Nucleus accumbens (tissue), 56 donors: ENCODE data around the gene AFAP1L1.

ENCODE experiments used
- DNase-seq, 56 donors: peaks; one replicate each; lab custom pipeline; 2025; lab: John Stamatoyannopoulos, UW

Gene AFAP1L1

GRCh38 chr5:149271716-149272563 lies at the start of gene AFAP1L1:
TSS of gene AFAP1L1 (plus strand) at chr5:149271859. CDS start at chr5:149271969, 110 bp downstream.
- DNase-seq = peak in 35 of 56 donors; percentile 5 to 64 (median 21)

GRCh38 chr5:149223081-149223848 lies 48.4 kb upstream of the AFAP1L1 start:
- no peak for DNase-seq

GRCh38 chr5:149224282-149224681 lies 47.4 kb upstream of the AFAP1L1 start:
- DNase-seq = no peak

DNA sequence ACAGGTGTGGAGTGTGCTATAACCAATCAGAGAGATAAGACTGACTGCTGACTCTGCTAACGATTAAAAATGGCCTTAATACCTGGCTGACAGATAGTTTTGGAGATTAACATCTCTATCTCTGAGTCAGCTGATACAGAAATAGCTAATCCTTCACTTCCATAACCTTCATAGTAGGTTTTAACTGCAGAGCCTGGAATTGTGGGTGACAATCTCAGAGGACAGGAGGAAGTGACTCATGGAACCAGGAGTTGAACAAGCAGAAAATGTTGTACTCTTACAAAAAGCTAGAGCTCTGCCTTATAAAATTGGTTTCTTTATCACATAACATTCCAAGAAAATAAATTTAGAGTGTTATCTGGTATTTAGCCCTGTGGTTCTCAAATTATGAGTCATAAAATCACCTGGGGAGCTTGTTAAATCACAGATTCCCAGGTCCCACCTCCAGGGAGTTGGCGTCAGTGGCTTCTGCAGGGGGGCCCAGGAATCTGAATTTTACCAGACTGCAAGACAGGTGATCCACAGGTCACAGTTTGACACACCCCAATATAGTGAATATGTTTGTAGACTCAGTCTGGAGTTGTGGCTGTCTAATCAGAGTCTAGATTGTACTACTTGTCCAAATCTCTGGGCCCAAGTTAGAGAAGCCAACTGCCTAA lies 44.4 kb upstream of the AFAP1L1 start:
- DNase-seq = peak in 2 of 56 donors; percentile 12 to 22

DNA sequence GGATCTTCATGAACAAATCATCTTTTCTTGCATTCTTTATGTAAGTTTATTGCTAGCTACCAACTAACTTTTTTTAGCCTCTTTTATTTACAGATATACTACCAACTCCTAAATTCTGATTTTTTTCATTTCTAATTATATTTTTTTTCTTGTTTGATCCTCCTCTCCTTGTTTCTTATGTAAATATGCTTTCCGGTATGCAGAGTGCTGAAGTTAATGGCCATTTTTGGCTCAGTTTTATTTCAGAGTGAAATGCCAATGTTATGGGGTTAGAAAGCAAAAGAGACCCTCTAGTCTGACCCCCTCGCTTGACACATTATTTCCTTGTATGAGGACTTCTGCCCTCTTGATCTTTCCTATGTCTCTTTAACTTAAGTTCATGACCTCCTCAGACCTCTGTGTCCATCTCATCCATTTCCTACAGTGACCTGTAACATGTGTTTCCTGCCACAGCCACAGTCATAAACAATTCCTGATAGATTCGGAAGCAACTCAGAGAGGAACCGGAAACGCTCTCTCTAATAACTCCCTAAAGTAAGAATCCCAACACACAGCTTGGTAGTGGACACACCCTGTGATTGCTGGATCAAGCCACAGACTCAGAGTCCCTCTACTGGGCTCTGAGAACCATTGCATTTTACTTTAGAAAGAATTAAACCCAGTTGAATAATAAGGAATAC lies 42.9 kb upstream of the AFAP1L1 start:
- peak in 5 of 56 donors; percentile 4 to 29 (median 18) for DNase-seq

DNA sequence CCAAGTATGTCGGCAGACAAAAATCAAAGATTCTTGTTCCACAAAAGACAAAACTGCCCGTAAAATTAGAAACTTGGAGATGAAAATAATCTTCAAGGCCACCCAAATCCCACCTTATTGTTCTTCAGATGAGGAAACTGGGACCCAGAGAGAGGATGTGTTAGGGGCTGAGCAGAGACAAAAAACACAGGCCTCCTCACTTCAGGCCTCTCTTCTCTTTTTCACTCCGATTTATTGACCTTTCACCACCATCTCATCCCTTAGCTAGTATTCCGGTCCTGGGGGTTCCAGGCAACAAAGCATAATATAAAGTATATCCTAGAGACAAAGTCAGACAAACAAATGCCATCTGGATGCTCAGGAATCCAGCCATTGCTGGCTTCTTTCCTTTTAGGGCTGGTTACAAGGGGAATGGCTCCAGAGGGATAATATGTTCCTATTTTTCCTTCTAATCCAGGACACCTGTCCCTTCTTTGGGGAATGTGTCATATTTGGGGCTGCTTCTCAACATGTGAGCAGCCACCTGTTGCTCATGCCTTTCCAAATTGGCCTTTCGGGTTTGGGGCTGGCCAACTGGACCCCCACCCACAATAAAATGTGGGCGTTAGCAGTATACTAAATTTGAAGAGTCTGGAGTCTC lies 42.2 kb upstream of the AFAP1L1 start:
- DNase-seq = no peak

- DNase-seq = peak in 10 of 56 donors; percentile 3 to 31 (median 10)
Observed at GRCh38 chr5:149235841-149236240, 35.8 kb upstream of the AFAP1L1 start.

DNA sequence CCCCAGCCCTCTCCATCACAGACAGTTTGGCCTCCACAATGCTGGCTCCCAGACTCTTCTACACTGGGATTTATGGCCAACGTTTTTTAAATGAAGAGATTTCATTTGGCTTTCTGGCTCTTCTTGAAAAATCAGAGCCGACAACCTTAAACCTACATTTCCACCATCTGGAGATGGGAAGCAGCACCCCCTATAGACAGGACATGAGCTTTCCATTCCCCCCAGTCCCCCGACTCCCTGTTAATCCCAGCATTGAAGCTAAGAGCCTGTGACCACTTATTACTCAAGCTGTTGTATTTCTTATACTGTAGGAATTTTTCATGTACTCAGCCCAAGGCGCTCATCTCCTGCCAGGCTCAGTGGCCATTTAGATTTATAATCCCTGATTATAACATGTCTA lies 34.0 kb upstream of the AFAP1L1 start:
- DNase-seq = no peak

DNA sequence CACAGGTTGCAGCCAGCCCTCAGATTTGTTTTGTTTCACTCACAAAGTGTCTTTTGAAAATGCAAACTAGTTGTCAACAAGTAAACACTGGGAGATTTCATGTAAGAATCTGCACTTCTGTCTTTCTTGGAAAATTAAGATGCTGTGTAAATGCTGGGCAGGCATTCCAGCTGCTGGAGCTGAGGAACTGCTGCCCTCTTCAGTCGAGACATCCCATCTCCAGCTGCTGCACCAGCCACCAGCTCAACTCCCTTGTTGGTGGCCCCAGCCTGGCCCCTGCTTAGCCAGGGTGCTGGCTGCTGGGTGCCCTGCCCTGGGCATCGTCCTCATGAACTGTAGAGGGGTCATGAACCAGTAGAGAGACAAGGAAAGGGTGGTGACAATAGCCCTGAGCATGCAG lies 33.1 kb upstream of the AFAP1L1 start:
- DNase-seq = peak in 1 of 56 donors; percentile 11

GRCh38 chr5:149239917-149240316 lies 31.7 kb upstream of the AFAP1L1 start:
- no peak for DNase-seq

DNA sequence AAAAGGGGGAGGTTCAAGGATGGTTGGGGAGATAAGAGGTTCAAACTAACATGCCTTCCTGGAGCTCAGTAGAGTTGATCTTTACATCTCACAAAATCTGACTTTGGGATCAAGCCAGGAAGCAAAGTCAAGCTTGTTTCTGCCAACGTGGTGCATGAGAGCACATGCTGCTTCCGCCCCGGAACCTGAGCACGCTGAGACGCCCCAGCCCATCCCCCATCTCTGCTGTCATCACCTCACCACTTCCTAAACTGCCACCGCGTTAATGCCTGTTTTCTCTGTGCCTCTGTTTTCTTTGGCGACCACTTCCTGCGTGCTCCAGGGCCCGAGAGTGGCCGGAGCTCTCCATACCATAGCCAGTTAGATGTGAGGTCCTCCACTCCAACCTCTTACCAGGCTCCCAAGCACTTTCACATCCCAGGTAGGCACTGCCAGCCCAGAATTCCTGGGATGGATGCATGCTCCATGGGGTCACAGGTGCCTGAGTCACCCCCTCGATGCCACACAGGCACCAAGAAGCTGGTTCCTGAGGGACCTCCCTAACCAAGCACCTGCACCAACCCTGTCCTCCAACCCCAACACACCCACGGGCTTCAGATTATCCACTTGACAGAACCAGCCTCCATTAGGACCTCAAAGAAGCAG lies 31.2 kb upstream of the AFAP1L1 start:
- no peak for DNase-seq

- DNase-seq = no peak
Observed at GRCh38 chr5:149242339-149242738, 29.3 kb upstream of the AFAP1L1 start.

GRCh38 chr5:149246906-149247305 lies 24.8 kb upstream of the AFAP1L1 start:
- no peak for DNase-seq

DNA sequence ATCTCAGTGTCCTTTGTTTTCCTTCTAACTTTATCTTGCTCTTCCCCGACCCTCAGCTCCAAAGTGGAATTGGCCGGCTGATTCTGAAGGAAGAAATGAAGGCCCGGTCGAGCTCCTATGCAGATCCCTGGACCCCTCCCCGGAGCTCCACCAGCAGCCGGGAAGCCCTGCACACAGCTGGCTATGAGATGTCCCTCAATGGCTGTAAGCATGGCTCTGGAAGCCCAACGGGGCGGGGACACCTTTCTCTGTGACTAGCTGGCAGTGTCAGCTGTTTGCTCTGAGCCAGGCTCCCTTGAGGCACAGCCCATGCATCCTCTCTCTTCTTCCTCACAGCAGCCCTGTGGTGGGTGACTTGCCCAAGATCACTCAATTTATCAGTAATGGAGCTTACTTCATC lies 23.9 kb upstream of the AFAP1L1 start:
- no peak for DNase-seq

GRCh38 chr5:149251546-149251945 lies 20.1 kb upstream of the AFAP1L1 start:
- DNase-seq = no peak

DNA sequence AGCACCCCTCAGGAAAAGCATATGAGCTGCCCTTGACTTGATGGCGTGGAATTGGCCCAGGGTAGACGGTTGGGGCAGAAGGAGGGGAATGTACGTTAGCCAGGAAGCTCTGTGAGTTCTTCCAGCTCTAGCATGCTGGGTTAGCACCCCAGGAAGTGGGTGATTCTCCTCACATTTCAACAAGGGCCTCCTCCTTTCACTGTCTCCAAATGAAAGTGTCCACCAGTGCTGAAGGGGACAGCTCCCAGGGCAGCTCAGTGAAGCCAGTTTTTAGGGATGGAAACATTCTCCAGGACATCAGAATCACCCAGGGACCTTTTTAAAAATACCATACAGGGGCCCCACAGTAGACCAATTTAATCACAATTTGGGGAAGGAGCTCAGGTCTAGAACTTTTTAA lies 17.2 kb upstream of the AFAP1L1 start:
- DNase-seq = no peak

DNA sequence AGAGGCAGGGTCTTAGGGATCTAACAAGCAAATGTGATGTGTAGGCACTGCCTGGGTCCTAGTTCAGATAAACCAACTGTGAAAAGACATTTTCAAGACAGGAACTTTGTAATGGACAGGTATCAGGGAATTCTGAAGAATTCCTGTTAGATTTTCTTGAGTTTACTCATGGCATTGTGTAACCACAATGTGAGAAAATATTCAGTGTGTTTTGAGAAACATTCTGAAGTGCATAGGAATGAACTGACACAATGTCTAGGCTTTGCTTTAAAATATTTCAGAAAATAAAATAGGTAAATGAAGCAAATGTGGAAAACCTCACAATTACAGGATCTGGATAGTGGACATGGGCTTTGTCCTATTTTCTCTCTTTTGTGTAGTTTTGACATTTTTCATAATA lies 15.2 kb upstream of the AFAP1L1 start:
- no peak for DNase-seq

GRCh38 chr5:149257131-149257530 lies 14.5 kb upstream of the AFAP1L1 start:
- no peak for DNase-seq

DNA sequence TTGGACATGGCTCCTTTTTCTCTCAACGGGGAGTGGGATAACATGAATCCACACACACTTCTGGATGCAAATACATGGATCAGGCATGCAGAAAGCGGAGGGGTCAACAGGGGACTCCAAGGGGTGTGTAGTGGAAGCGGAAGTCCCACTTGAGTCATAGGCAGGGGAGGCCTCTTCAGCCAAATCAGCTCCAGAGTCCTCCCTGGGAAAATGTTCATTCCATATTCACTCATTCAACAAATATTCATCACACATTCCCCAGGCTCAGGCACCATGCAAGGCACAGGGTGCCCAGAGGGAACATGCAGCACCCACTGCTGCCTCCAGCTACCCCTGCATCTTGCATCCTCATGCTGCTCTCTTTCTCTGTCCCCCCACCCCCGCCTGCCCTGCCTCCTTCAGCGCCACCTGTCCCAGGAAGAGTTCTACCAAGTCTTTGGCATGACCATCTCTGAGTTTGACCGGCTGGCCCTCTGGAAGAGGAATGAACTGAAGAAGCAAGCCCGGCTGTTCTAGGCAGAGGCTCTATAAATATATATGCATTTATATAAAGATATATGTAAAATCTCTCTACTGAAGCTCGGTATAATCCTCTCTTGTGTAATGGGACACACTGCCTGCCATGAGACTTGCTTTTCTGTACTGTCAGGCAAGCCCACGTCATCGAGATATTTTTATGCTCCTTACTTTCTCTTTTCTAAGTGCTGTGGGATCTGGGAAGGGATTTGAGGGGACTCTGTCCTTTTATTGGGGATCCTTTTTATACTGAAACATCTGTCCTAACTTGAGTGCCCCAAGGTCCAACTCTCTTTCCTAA lies 13.6 kb upstream of the AFAP1L1 start:
- DNase-seq = no peak
